AG09309 (cell line): ENCODE measurements around the gene TMEM108.

Source experiments
- DNase-seq: peaks from one replicate; pipeline ENCODE4 v3.0.0-alpha.2; 2010; ENCODE audit warnings: low read depth
- H3K4me3 ChIP-seq: 2 replicates; pipeline ENCODE4 v1.5.1; 2011; ENCODE audit warnings: mild to moderate bottlenecking, low read depth, low read length, moderate library complexity; ENCODE audit not compliant: control insufficient read depth
- TF ChIP-seq, protein P1 (sequence below): IDR thresholded peaks from 2 replicates; pipeline ENCODE4 v1.5.1; 2011; ENCODE audit warnings: mild to moderate bottlenecking, low read depth, low read length, inconsistent platforms; ENCODE audit not compliant: insufficient read depth, control insufficient read depth; ENCODE audit errors: missing control alignments

TMEM108 gene

DNA sequence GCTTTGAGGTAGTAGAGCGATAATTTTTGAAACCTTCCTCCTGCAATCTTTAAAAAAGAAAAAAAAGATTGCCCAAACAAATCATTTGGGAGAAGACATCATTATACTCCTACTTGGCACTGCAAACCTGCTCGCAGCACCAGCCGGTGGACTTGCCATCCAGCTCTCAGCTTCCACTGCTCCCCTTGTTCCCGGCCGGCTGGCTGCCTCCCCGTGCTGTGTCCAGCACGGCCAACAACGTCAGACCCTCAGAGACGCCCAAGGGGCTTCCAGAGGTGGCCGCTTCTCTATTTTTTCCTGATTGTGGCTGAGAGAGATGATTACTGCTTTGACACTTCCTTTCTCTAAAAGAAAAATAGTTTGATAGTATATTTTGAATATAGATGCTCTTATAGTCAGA, 358.7 kb downstream of the TMEM108 start:
- TF ChIP-seq, protein P1, sequence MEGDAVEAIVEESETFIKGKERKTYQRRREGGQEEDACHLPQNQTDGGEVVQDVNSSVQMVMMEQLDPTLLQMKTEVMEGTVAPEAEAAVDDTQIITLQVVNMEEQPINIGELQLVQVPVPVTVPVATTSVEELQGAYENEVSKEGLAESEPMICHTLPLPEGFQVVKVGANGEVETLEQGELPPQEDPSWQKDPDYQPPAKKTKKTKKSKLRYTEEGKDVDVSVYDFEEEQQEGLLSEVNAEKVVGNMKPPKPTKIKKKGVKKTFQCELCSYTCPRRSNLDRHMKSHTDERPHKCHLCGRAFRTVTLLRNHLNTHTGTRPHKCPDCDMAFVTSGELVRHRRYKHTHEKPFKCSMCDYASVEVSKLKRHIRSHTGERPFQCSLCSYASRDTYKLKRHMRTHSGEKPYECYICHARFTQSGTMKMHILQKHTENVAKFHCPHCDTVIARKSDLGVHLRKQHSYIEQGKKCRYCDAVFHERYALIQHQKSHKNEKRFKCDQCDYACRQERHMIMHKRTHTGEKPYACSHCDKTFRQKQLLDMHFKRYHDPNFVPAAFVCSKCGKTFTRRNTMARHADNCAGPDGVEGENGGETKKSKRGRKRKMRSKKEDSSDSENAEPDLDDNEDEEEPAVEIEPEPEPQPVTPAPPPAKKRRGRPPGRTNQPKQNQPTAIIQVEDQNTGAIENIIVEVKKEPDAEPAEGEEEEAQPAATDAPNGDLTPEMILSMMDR = no peak
- no peak overlapping the region for H3K4me3 ChIP-seq
- DNase-seq = no peak

DNA sequence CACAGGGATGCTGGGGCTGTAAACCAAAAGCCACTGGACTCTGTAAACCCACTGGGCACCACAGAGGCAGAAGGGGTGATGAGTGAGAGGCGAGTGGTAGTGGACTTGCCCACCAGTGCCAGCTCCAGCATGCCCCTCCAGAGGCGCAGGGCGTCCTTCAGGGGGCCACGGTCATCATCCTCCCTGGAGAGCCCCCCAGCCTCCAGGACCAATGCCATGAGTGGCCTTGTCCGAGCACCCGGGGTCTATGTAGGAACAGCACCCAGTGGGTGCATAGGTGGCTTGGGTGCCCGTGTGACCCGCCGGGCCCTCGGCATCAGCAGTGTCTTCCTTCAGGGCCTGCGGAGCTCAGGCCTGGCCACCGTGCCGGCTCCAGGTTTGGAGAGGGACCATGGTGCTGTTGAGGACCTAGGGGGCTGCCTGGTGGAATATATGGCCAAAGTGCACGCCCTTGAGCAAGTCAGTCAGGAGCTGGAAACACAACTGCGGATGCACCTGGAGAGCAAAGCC, 361.9 kb downstream of the TMEM108 start, which contains the start of gene BFSP2:
TSS of gene BFSP2 (plus strand) at position 51 of the 510 bp plus-strand sequence. CDS start at position 79, 28 bp downstream.
- TF ChIP-seq, protein P1 = no peak
- DNase-seq = no peak
- no peak within 1 kb of the TSS for H3K4me3 ChIP-seq

DNA sequence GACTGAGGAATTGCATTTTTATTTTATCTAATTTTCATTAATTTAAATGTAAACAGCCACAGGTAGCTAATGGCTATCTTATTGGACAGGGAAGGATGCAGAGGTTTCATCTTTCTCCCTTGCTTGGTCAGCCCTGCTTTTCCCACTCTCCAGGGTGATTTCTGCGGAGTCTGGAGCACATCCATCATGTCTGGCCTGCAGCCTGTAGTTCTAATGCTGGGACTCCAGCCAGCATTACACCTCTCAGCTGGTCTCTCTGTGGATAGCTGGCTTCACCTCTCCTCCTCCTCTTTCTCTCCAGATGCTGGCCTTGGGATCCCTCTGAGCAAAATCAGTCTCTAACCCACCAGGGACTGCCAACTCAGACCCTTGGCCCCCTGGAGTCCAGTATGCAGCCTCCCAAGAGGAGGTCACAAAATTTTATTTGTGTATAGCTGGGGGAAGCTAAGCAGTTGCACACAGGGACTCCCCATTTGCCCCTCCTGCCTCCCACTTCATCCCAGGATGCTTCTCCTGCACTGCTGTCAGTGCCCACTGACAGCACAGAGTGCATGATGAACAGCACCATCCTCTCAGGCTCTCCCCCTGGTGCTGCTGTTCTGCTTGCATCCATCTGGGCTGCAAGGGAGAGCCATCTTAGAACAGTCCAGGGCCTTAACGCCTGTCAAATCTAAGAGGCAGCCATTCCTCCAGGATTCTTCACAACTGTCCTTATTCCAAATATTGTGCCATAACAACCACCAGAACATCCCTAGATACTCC, 363.4 kb downstream of the TMEM108 start:
- DNase-seq = no peak
- TF ChIP-seq, protein P1 = no peak
- H3K4me3 ChIP-seq = no peak overlapping the region

DNA sequence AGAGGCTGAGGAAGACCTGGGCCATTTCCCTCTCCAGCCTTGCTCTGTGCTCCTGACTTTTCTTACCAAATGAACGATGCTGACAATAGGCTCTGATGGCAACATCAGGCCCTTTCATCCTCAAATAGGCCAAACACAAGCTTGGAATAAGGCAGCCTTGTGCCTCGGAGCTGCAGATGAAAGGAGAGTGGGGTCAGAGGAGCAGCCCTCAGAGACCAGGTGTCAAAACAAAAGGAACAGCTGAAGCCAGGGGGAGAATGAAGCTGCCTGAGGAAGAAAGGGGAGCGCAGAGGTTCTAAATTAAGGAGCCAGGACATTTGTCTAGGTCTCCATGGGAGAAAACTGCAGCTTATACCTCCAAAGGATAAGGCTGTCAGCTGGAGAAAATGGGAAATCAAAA, 366.7 kb downstream of the TMEM108 start:
- no peak overlapping the region for H3K4me3 ChIP-seq
- TF ChIP-seq, protein P1 = no peak
- DNase-seq = no peak

DNA sequence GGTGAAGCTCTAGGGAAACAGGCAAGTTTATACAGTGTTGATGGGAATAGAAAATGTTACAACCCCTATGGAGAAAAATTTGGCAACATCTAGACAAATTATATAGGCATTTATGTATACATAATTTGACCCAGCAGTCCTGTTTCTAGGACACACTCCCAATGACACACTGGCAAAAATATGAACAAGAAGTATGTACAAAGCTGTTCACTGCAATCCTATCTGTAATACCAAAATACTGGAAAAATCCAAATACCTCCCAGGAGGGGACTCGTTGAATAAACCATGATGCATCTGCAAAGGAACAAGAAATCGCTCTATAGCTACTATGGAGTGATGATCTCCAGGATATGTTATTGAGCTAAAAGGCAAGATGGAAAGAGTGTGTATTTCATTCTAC, 370.2 kb downstream of the TMEM108 start:
- H3K4me3 ChIP-seq = no peak overlapping the region
- TF ChIP-seq, protein P1 = no peak
- no peak for DNase-seq

DNA sequence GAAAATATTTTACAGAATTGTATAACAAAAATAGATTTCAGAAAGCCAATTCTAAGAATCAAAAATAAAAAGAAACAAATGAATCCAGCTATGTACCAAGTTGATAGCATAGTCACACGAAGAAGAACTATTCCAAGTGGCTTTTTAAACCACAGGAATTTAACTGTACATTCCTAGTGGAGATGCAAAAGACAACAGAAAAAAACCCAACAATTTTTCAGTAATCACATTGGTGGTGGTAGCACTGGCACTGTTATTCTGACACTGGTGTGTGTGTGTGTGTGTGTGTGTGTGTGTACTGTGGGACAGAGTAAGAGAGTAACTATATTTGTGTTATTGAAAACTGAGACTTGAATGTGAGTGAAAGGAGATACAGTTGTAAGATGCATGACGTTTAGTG, 370.8 kb downstream of the TMEM108 start:
- TF ChIP-seq, protein P1 = no peak
- no peak overlapping the region for H3K4me3 ChIP-seq
- DNase-seq = peak; percentile 45
